Measurements from ENCODE around the gene ARHGAP11A. TPM values are rescaled to one million over a fixed set of nuclear protein-coding genes. Genes with fewer than 3 reads are reported as not detected.

The ARHGAP11A gene
- total and polyA plus RNA-seq, 2 of the 8 experiments (the other 6 are each of a cell fraction or from before 2014, with no cell fraction given), result 8.1 to 112 TPM

DNA sequence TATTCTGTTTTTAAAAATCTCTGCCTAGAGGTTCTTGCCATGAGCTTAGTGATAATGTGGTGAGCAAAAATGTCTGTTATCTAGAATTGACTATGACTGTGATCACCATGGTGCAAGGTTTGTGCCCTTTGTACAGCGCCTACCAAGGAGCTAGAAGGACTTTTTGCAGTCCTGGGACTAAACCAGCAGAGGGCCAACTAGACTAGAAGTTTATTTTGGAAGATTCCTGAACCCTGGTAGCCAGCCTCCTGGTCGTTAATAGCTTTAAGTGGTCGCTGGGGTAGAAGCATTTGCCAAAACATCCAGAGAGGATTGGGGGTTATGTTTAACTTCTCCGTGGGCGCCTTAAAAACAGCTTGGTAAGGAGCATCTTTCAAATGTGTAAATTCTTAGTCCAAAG is 34.0 kb downstream of the ARHGAP11A start:
- peaks cover 0 to 8% (median under 1%) of the 10 kb centered on the region in 4 experiments; a peak in 3 of 8 replicates for H3K36me3 ChIP-seq (ENCODE audit: control insufficient read depth in 2 of 4, insufficient read depth in 4 of 4, low read length in 3 of 4)
- no peak overlapping the region for H3K18ac ChIP-seq (ENCODE audit: extremely low read depth, low read length)
- POLR2A ChIA-PET (ENCODE audit: partially characterized antibody), result interaction anchor here (2.7 kb wide), 1 partner anchor 8 kb away, joined by 14 read pairs; the partner anchor contains the start of gene SCG5
- H3K4me1 ChIP-seq (replicated peaks in 1 of 4; ENCODE audit: control insufficient read depth in 3 of 4, insufficient read depth in 4 of 4, low read length in 3 of 4), result peaks cover 0 to 6% (median 2%) of the 10 kb centered on the region in 4 experiments; a peak in 4 of 7 replicates
- no peak overlapping the region for H2BK5ac ChIP-seq (ENCODE audit: low read depth, low read length)
- H3K27me3 ChIP-seq (replicated peaks in 1 of 4; ENCODE audit: control insufficient read depth in 3 of 4, extremely low read depth in 1 of 4, insufficient read depth in 3 of 4, low read length in 3 of 4), result no peaks in the 10 kb centered on the region
- H3K9ac ChIP-seq (replicated peaks in 1 of 4; ENCODE audit: extremely low read depth in 1 of 4, low read depth in 3 of 4, low read length in 3 of 4), result no peak overlapping the region
- H2BK20ac ChIP-seq (ENCODE audit: low read length), result no peak overlapping the region
- no peaks in the 10 kb centered on the region for H3K79me2 ChIP-seq (ENCODE audit: control insufficient read depth in 1 of 2, insufficient read depth in 2 of 2, low read length in 2 of 2)
- H3K27ac ChIP-seq (ENCODE audit: low read depth, low read length), result no peak overlapping the region
- no peak overlapping the region for H4K8ac ChIP-seq (ENCODE audit: extremely low read depth, insufficient read depth, low read length)
- TF ChIP-seq, protein P1, sequence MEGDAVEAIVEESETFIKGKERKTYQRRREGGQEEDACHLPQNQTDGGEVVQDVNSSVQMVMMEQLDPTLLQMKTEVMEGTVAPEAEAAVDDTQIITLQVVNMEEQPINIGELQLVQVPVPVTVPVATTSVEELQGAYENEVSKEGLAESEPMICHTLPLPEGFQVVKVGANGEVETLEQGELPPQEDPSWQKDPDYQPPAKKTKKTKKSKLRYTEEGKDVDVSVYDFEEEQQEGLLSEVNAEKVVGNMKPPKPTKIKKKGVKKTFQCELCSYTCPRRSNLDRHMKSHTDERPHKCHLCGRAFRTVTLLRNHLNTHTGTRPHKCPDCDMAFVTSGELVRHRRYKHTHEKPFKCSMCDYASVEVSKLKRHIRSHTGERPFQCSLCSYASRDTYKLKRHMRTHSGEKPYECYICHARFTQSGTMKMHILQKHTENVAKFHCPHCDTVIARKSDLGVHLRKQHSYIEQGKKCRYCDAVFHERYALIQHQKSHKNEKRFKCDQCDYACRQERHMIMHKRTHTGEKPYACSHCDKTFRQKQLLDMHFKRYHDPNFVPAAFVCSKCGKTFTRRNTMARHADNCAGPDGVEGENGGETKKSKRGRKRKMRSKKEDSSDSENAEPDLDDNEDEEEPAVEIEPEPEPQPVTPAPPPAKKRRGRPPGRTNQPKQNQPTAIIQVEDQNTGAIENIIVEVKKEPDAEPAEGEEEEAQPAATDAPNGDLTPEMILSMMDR (IDR thresholded peaks at IDR 0.05; ENCODE audit: control extremely low read depth in 1 of 3, insufficient read depth in 1 of 3, low read depth in 1 of 3, low read length in 3 of 3), result peak in 2 of 3 experiments; percentile 59 to 60; a peak in 3 of 4 replicates
- no peak for TF ChIP-seq CHD2 (IDR thresholded peaks at IDR 0.05; ENCODE audit: low read length)
- no peak for TF ChIP-seq CTBP2 (IDR thresholded peaks at IDR 0.05; ENCODE audit: borderline replicate concordance, insufficient read depth, insufficient read length, low read length)
- TF ChIP-seq BACH1 (IDR thresholded peaks at IDR 0.05; ENCODE audit: low read length), result no peak
- TF ChIP-seq RAD21 (IDR thresholded peaks at IDR 0.05 in 1 of 2, conservative IDR thresholded peaks at IDR 0.05 in 1 of 2; ENCODE audit: low read depth in 2 of 2, low read length in 2 of 2), result peak; percentile 45 to 59
- H3K4me3 ChIP-seq (ENCODE audit: extremely low read depth in 1 of 4, insufficient read depth in 2 of 4, low read depth in 3 of 4, low read length in 4 of 4), result no peak overlapping the region
- H2BK15ac ChIP-seq (ENCODE audit: low read length), result no peak overlapping the region
- no peaks in the 10 kb centered on the region for H3K79me1 ChIP-seq (ENCODE audit: low read depth, low read length)
- DNase-seq (ENCODE audit: low read depth in 1 of 2, low spot score in 2 of 2) (no peak), FAIRE-seq (no peak)
- no peak overlapping the region for H2AK5ac ChIP-seq (ENCODE audit: low read depth, low read length)
- no peaks in the 10 kb centered on the region for H3K23me2 ChIP-seq (ENCODE audit: low read depth, low read length)
- WGBS, 2 experiments (ENCODE audit: extremely low coverage in 1 of 2, insufficient coverage in 1 of 2, insufficient read length in 1 of 2, insufficient replicate concordance in 2 of 2, low coverage in 1 of 2, low lambda C conversion rate in 2 of 2, missing lambda C conversion rate in 1 of 2), result 79% methylated on average over 5 of the region's 5 CpGs; no CpG with 5 or more reads in 1 of the 2 experiments
- H3K4me2 ChIP-seq (ENCODE audit: insufficient read depth in 1 of 2, low read depth in 2 of 2, low read length in 2 of 2), result no peak overlapping the region
- H2BK120ac ChIP-seq (replicated peaks; ENCODE audit: low read depth, low read length), result no peak overlapping the region
- no peak overlapping the region for H2AFZ ChIP-seq (ENCODE audit: low read length)
- no peak overlapping the region for H2BK12ac ChIP-seq (ENCODE audit: low read depth, low read length)
- H3K4ac ChIP-seq (replicated peaks; ENCODE audit: insufficient read length, low read depth, low read length), result no peak overlapping the region
- H4K5ac ChIP-seq (ENCODE audit: insufficient read length, low read depth, low read length), result no peak overlapping the region
- no peaks in the 10 kb centered on the region for H3K9me3 ChIP-seq (ENCODE audit: insufficient read depth in 2 of 2, low read depth in 1 of 2, low read length in 1 of 2)
- H4K20me1 ChIP-seq (replicated peaks in 1 of 2; ENCODE audit: control insufficient read depth in 1 of 2, insufficient read depth in 2 of 2, low read length in 2 of 2), result no peaks in the 10 kb centered on the region
- CTCF ChIA-PET (ENCODE audit: partially characterized antibody), result interaction anchor here (0.6 to 4.8 kb wide), 25 partner anchors 8 to 686 kb away, joined by 3 to 48 read pairs (median 4); partner anchors contain the start of gene SCG5
- no peak overlapping the region for H4K91ac ChIP-seq (replicated peaks; ENCODE audit: insufficient read length, low read length)
- H3K56ac ChIP-seq (replicated peaks; ENCODE audit: insufficient read length, low read depth, low read length), result no peak overlapping the region
- no peak overlapping the region for H3K14ac ChIP-seq (ENCODE audit: insufficient read length)
- H3K23ac ChIP-seq (ENCODE audit: insufficient read length), result no peak overlapping the region
